ENCODE measurements around the gene TEX51. TPM values are rescaled to one million over a fixed set of nuclear protein-coding genes. Genes with fewer than 3 reads are reported as not detected.

TEX51 gene
- total RNA-seq, 4 donors from 2014 or later, result not detected

DNA sequence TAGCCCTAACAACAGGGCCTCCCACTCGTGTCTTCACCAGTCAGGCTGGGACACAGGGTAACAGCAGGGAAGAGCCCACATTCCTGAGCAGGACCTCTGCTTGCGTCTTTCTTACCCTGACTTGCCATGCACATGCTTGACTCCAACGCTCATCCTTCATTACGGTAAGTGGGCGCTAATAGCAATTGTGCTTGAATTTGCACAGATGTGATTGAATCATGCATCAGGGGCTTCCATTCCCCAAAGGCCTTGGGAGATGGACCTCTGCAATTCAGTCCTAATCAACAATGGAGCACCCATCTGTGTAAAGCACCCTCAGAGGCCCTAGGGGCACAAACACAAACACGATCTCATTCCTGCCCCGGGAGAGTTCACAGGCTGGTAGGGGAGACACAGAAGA is 13.5 kb downstream of the TEX51 start:
- Histone ChIP-seq H3K4me1 (no peaks in the 10 kb centered on the region), H3K27me3 (peaks cover under 1% of the 10 kb centered on the region), H3K36me3 (no peaks in the 10 kb centered on the region), H3K4me3 (no peak overlapping the region), H3K9me3 (no peaks in the 10 kb centered on the region), H3K27ac (no peak overlapping the region)
- TF ChIP-seq, protein P1, sequence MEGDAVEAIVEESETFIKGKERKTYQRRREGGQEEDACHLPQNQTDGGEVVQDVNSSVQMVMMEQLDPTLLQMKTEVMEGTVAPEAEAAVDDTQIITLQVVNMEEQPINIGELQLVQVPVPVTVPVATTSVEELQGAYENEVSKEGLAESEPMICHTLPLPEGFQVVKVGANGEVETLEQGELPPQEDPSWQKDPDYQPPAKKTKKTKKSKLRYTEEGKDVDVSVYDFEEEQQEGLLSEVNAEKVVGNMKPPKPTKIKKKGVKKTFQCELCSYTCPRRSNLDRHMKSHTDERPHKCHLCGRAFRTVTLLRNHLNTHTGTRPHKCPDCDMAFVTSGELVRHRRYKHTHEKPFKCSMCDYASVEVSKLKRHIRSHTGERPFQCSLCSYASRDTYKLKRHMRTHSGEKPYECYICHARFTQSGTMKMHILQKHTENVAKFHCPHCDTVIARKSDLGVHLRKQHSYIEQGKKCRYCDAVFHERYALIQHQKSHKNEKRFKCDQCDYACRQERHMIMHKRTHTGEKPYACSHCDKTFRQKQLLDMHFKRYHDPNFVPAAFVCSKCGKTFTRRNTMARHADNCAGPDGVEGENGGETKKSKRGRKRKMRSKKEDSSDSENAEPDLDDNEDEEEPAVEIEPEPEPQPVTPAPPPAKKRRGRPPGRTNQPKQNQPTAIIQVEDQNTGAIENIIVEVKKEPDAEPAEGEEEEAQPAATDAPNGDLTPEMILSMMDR (IDR thresholded peaks at IDR 0.05), result no peak
- TF ChIP-seq POLR2A (IDR thresholded peaks at IDR 0.05) (no peak), EP300 (IDR thresholded peaks at IDR 0.05) (no peak), POLR2AphosphoS5 (IDR thresholded peaks at IDR 0.05) (no peak)
- ATAC-seq, result no peak
- 60 to 70% methylated on average over 1 of the region's 7 CpGs for WGBS, 2 donors (ENCODE audit: low coverage in 1 of 2)

DNA sequence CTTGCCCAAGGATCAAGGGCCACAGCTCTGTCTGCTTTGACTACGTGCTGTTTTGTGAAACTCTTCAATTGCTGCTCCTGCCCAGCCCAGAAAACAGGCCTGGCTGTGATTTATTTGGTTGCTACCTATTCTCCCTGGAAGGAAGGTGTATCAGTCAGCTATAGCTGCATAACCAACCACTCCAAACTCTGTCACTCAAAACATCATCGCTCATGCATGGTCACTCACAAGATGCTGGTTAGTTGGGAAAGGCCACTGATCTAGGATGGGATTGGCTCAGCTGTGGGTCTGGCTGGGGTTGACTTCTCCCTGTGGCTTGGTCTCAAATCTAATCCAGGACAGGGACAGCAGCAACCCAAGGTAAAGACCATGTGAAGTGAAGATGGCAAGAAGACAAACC is 14.6 kb downstream of the TEX51 start:
- Histone ChIP-seq H3K4me3 (no peak overlapping the region), H3K4me1 (no peaks in the 10 kb centered on the region), H3K36me3 (no peaks in the 10 kb centered on the region), H3K27ac (no peak overlapping the region), H3K27me3 (no peaks in the 10 kb centered on the region), H3K9me3 (no peaks in the 10 kb centered on the region)
- 71 to 75% methylated on average over 1 to 2 of the region's 2 CpGs for WGBS, 2 donors (ENCODE audit: low coverage in 1 of 2)
- no peak for TF ChIP-seq POLR2A (IDR thresholded peaks at IDR 0.05)
- TF ChIP-seq EP300 (IDR thresholded peaks at IDR 0.05), result no peak
- TF ChIP-seq, protein P1 (IDR thresholded peaks at IDR 0.05), result no peak
- TF ChIP-seq POLR2AphosphoS5 (IDR thresholded peaks at IDR 0.05), result no peak
- no peak for ATAC-seq

DNA sequence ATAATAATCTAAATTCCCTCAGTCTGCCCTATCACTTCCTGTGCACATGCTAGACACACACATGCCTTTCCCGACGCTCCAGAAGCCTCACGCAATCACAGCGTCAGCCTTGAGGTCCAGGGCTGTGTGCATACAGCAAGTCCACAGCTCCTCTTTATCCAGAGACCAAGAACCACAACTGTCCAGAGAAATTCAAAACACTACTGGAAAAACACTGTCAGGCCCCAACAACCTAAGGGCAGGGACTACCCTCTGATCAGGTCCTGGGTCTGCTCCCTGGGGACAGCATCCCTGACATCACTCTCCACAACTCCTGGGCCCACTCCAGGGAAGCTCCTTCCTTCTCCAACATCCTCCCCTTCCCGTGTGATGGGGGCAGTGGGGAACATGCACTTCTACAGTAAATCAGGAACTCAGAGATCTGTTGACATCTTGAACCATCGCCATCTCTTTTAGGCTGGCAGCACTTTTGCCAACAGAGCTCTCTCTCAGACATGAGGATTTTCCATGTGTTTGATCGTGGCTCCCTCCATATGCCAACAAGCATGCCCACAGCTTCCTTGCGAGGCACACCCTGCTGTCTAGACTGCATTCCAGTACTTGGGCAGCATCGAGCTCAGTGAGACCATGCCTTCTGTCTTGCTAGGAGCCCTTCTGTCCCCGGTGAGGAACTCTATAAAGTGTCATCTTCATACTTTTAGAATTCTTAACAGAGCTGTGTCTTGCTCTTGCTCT is 15.4 kb downstream of the TEX51 start:
- ATAC-seq, result no peak
- TF ChIP-seq POLR2A (IDR thresholded peaks at IDR 0.05) (no peak), EP300 (IDR thresholded peaks at IDR 0.05) (no peak), POLR2AphosphoS5 (IDR thresholded peaks at IDR 0.05) (no peak)
- TF ChIP-seq, protein P1 (IDR thresholded peaks at IDR 0.05), result no peak
- Histone ChIP-seq H3K4me1 (no peaks in the 10 kb centered on the region), H3K4me3 (no peak overlapping the region), H3K36me3 (no peaks in the 10 kb centered on the region), H3K27ac (no peak overlapping the region), H3K27me3 (no peaks in the 10 kb centered on the region), H3K9me3 (peaks cover 0 to 6% (median 0%) of the 10 kb centered on the region in 3 donors)
- 82 to 96% methylated on average over 6 to 8 of the region's 10 CpGs for WGBS, 2 donors (ENCODE audit: low coverage in 1 of 2)

DNA sequence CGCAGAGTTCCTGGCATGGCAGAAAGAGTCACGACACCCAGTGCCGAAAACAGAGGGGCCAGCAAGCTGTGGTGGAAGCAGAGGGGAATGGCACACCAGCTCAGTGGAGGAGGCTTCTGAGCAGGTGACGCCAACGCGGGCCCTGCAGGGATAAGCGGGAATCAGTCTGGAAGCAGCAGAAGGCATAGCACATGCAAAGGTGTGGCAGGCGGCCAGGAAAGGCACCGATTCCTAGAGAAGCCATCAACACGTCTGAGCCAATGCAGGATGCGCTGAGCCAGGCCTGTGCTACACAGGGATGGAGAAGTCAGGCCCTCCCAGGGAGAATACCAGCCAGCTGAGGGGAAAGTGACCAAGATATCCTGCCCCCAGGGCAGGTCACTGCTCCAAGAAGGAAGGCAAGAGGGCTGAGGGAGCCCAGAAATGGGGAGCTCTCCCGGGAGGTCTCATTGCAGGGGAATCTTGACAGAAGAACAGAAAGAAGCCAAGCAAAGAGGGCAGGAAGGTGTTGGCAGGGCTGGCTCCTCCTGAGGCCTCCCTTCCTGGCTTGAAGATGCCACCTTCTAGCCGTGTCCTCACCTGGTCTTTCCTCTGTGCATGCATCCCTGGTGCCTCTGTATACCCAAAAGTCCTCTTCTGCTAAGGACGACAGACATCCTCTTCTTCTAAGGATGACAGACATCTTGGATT is 16.3 kb downstream of the TEX51 start:
- Histone ChIP-seq H3K4me3 (no peak overlapping the region), H3K27ac (no peak overlapping the region), H3K4me1 (no peaks in the 10 kb centered on the region), H3K27me3 (no peaks in the 10 kb centered on the region), H3K9me3 (peaks cover 0 to 9% (median 0%) of the 10 kb centered on the region in 3 donors), H3K36me3 (no peaks in the 10 kb centered on the region)
- TF ChIP-seq POLR2A (IDR thresholded peaks at IDR 0.05) (no peak), POLR2AphosphoS5 (IDR thresholded peaks at IDR 0.05) (no peak), EP300 (IDR thresholded peaks at IDR 0.05) (no peak)
- TF ChIP-seq, protein P1 (IDR thresholded peaks at IDR 0.05), result no peak
- ATAC-seq, result no peak
- 84 to 100% methylated on average over 2 to 12 of the region's 14 CpGs for WGBS, 2 donors (ENCODE audit: low coverage in 1 of 2)
